MM.1S (cell line): ENCODE results near the gene RAB5IF.

Experiments
- DNase-seq: peaks from one replicate; pipeline ENCODE4 v3.0.0-alpha.2; 2015
- H2AFZ ChIP-seq: fragments of 300-600 bp; sonication (generic); 2 replicates; pipeline ENCODE4 v1.6.0; 2016; ENCODE audit warnings: antibody characterized with exemption, low read length
- H3F3A ChIP-seq: fragments of 300-600 bp; sonication (generic); 2 replicates; pipeline ENCODE4 v1.6.1; 2016; ENCODE audit warnings: mild to moderate bottlenecking, antibody characterized with exemption, low read length, moderate library complexity, mixed read lengths; ENCODE audit not compliant: insufficient read depth
- H3K27ac ChIP-seq: fragments of 300-600 bp; sonication (generic); 2 replicates; pipeline ENCODE4 v1.5.1; 2016; ENCODE audit warnings: mild to moderate bottlenecking, low read length
- H3K27me3 ChIP-seq: fragments of 300-600 bp; sonication (generic); replicated peaks from 2 replicates; pipeline ENCODE4 v1.6.0; 2016; ENCODE audit warnings: low read length; ENCODE audit not compliant: insufficient read depth
- H3K36me3 ChIP-seq: fragments of 300-600 bp; sonication (generic); replicated peaks from 2 replicates; pipeline ENCODE4 v1.6.1; 2016; ENCODE audit warnings: mild to moderate bottlenecking, low read length, mixed read lengths; ENCODE audit not compliant: insufficient read depth
- H3K4me1 ChIP-seq: fragments of 300-600 bp; sonication (generic); 2 replicates; pipeline ENCODE4 v1.6.1; 2016; ENCODE audit warnings: low read length, mixed read lengths
- H3K4me2 ChIP-seq: fragments of 300-600 bp; sonication (generic); 2 replicates; pipeline ENCODE4 v1.6.0; 2016; ENCODE audit warnings: low read depth, low read length
- H3K4me3 ChIP-seq: fragments of 300-600 bp; sonication (generic); 2 replicates; pipeline ENCODE4 v1.5.1; 2016; ENCODE audit warnings: low read length, mixed read lengths
- H3K79me2 ChIP-seq: fragments of 300-600 bp; sonication (generic); 2 replicates; pipeline ENCODE4 v1.6.1; 2016; ENCODE audit warnings: mixed run types, low read length, mixed read lengths
- H3K9ac ChIP-seq: fragments of 300-600 bp; sonication (generic); 2 replicates; pipeline ENCODE4 v1.6.1; 2016; ENCODE audit warnings: low read length, mixed read lengths
- H3K9me2 ChIP-seq: fragments of 300-600 bp; sonication (generic); replicated peaks from 2 replicates; pipeline ENCODE4 v1.6.1; 2016; ENCODE audit warnings: mild to moderate bottlenecking, low read length, mixed read lengths; ENCODE audit not compliant: insufficient read depth
- H3K9me3 ChIP-seq: fragments of 300-600 bp; sonication (generic); replicated peaks from 2 replicates; pipeline ENCODE4 v1.6.1; 2016; ENCODE audit warnings: mild to moderate bottlenecking, low read length, mixed read lengths; ENCODE audit not compliant: insufficient read depth
- H4K20me1 ChIP-seq: fragments of 300-600 bp; sonication (generic); 2 replicates; pipeline ENCODE4 v1.6.1; 2016; ENCODE audit warnings: mild to moderate bottlenecking, low read length, moderate library complexity, mixed read lengths; ENCODE audit not compliant: insufficient read depth
- EZH2 ChIP-seq: fragments of 300-600 bp; sonication (generic); optimal IDR thresholded peaks from 2 replicates; pipeline ENCODE3; 2017; ENCODE audit warnings: low read depth, mild to moderate bottlenecking, antibody characterized with exemption, low read length, mixed read lengths
- EZH2phosphoT487 ChIP-seq: fragments of 300-600 bp; sonication (generic); IDR thresholded peaks from 2 replicates; pipeline ENCODE4 v1.6.1; 2018; ENCODE audit warnings: antibody characterized with exemption, low read length
- TF ChIP-seq, protein P1 (sequence below): fragments of 300-600 bp; sonication (generic); IDR thresholded peaks from 2 replicates; pipeline ENCODE4 v1.5.1; 2016; ENCODE audit warnings: antibody characterized with exemption, low read length, mixed read lengths

The RAB5IF gene

DNA sequence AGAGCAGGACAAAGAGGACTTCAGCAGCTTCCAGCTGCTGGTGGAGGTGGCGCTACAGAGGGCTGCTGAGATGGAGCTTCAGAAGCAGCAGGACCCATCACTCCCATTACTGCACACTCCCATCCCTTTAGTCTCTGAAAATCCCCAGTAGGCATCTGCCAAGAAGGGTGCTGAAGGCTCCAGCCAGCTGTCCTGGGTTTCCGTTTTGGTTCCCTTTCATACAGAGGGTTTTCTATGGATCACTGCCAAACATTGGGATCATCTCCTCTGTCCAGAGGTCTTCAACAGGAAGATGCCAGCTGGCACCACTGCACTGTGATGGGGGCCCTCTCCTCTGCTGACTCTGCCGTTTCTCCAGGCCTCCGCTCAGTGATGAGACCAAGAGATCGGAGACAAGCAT, 14.3 kb upstream of the RAB5IF start:
- Histone ChIP-seq H3K4me3 (no peak overlapping the region), H3K27me3 (no peaks in the 10 kb centered on the region), H3K4me2 (no peak overlapping the region), H3F3A (peaks cover 26% of the 10 kb centered on the region), H2AFZ (no peak overlapping the region), H3K9ac (no peak overlapping the region), H3K27ac (no peak overlapping the region), H3K9me3 (no peaks in the 10 kb centered on the region), H4K20me1 (no peaks in the 10 kb centered on the region), H3K4me1 (peaks cover 6% of the 10 kb centered on the region), H3K79me2 (no peaks in the 10 kb centered on the region), H3K36me3 (no peaks in the 10 kb centered on the region; the same call in 1 of the 2 replicates), H3K9me2 (no peaks in the 10 kb centered on the region)
- no peak for DNase-seq
- TF ChIP-seq EZH2 (no peak), EZH2phosphoT487 (no peak)
- TF ChIP-seq, protein P1, sequence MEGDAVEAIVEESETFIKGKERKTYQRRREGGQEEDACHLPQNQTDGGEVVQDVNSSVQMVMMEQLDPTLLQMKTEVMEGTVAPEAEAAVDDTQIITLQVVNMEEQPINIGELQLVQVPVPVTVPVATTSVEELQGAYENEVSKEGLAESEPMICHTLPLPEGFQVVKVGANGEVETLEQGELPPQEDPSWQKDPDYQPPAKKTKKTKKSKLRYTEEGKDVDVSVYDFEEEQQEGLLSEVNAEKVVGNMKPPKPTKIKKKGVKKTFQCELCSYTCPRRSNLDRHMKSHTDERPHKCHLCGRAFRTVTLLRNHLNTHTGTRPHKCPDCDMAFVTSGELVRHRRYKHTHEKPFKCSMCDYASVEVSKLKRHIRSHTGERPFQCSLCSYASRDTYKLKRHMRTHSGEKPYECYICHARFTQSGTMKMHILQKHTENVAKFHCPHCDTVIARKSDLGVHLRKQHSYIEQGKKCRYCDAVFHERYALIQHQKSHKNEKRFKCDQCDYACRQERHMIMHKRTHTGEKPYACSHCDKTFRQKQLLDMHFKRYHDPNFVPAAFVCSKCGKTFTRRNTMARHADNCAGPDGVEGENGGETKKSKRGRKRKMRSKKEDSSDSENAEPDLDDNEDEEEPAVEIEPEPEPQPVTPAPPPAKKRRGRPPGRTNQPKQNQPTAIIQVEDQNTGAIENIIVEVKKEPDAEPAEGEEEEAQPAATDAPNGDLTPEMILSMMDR = no peak

DNA sequence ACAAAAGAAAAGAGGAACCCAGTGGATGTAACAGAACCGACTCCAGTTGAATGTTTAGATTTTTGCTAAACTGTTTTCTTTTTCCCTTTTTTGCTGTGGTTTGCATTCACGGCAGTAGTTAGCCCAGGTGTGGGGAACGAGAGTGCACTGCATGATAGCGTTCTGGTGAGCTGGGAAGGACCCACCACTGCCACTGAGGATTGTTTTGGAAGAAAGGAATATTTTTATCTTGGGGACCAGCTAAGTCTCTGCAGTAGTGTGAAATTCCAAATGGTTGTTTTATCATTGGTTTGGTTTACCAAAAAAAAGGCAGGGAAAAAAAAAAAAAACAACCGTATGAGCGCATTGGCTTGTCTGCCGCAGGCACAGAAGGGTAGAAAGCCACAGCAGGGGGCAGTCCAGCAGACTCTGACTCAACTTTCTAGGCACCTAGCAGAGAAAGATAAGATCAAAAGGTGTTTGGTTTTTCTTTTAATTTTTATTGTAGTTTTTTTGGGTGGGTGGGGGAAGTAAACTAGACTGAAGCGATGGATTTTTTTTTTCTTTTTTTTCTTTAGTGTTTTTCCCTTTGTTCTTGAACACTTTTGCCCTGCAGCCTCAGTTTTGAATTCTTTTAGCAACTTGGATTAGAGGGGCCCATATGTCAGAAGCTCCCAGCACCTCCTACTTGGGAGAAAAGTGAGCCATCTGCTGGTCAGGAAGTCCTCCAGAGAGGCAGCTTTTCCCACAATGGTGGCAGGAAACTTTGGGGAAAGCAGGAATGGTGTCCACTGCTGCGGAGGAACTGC, 13.5 kb upstream of the RAB5IF start:
- H3K36me3 ChIP-seq = no peaks in the 10 kb centered on the region; the same call in 1 of the 2 replicates
- no peaks in the 10 kb centered on the region for H3K9me3 ChIP-seq
- TF ChIP-seq, protein P1 = no peak; the same call in 1 of the 2 replicates
- TF ChIP-seq EZH2 (no peak), EZH2phosphoT487 (no peak)
- H3K4me1 ChIP-seq = peaks cover 6% of the 10 kb centered on the region
- no peak overlapping the region for H3K27ac ChIP-seq
- no peaks in the 10 kb centered on the region for H3K27me3 ChIP-seq
- peaks cover 29% of the 10 kb centered on the region for H3F3A ChIP-seq
- H4K20me1 ChIP-seq = no peaks in the 10 kb centered on the region
- no peak overlapping the region for H3K4me2 ChIP-seq
- H2AFZ ChIP-seq = no peak overlapping the region
- no peaks in the 10 kb centered on the region for H3K79me2 ChIP-seq
- DNase-seq = no peak
- no peaks in the 10 kb centered on the region for H3K9me2 ChIP-seq
- H3K9ac ChIP-seq = no peak overlapping the region
- no peak overlapping the region for H3K4me3 ChIP-seq

DNA sequence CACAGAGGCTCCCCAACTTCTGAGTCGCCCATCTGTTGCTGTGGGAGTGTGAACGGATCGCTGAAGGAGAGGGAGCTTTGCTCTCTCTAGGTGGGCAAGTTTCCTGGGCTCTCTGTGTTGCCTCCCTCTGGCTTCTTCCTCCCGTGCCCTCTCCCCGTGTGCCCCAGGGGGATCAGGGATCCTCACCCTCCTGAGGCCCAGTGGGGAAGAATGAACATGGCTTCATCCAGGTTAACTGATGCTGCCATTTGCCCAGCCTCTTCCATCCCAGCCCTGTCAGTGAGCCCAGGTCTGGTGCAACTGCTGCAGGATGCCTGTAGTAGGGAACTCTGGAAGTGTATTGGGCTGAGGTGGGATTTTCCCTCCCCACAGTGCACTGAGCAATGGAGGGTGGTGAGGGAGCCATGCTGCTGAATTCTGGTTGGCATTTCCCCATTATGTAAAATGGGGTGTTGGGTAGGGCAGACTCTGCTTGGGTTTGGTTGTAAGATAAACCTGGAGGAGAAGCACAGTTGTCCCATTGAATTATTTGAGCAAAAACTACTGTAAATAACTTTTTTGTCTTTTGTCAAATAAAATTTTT, 12.1 kb upstream of the RAB5IF start:
- DNase-seq = no peak
- H3K27me3 ChIP-seq = no peaks in the 10 kb centered on the region
- no peak overlapping the region for H3K27ac ChIP-seq
- no peak overlapping the region for H3K9ac ChIP-seq
- H3K4me1 ChIP-seq = peaks cover 6% of the 10 kb centered on the region
- no peaks in the 10 kb centered on the region; the same call in 1 of the 2 replicates for H3K36me3 ChIP-seq
- peaks cover 29% of the 10 kb centered on the region for H3F3A ChIP-seq
- no peaks in the 10 kb centered on the region for H4K20me1 ChIP-seq
- H3K4me3 ChIP-seq = no peak overlapping the region
- no peak overlapping the region for H3K4me2 ChIP-seq
- H3K9me2 ChIP-seq = no peaks in the 10 kb centered on the region
- TF ChIP-seq, protein P1 = no peak
- TF ChIP-seq EZH2phosphoT487 (no peak), EZH2 (no peak)
- no peaks in the 10 kb centered on the region for H3K79me2 ChIP-seq
- no peak overlapping the region for H2AFZ ChIP-seq
- H3K9me3 ChIP-seq = no peaks in the 10 kb centered on the region
